RPMI7951 (cell line): ENCODE data around the gene ANKRD30B. TPM values are rescaled to one million over a fixed set of nuclear protein-coding genes. Genes with fewer than 3 reads are reported as not detected.
"Not testable (repeated sequence)": the region's sequence is repeated elsewhere in the genome, so short reads cannot be mapped to it uniquely, and the experiment has no call there.

ENCODE experiments used
- DNase-seq: peaks from one replicate; pipeline ENCODE4 v3.0.0-alpha.2; 2012; ENCODE audit warnings: low read depth
- total RNA-seq: library from RNA; depleted of rRNA; stranded (reverse); fragments of >200 nt; shearing (Covaris generic); gene quantifications from 2 replicates; pipeline ENCODE4 v1.2.3, GENCODE V29; 2014; rRNA removed

Gene ANKRD30B
- total RNA-seq, 1 experiment from 2014 or later = 1.1 TPM

DNA sequence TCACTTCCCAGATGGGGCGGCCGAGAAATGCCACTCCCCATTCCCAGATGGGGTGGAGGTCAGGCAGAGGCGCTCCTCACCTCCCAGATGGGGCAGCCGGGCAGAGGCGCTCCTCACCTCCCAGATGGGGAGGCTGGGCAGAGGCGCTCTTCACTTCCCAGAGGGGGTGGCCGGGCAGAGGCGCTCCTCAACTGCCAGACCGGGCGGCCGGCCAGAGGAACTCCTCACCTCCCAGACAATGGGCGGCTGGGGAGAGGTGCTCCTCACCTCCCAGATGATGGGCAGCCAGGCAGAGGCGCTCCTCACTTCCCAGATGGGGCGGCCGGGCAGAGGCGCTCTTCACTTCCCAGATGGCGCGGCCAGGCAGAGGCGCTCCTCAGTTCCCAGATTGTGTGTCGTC, 108.3 kb downstream of the ANKRD30B start:
- DNase-seq = not testable (repeated sequence)

DNA sequence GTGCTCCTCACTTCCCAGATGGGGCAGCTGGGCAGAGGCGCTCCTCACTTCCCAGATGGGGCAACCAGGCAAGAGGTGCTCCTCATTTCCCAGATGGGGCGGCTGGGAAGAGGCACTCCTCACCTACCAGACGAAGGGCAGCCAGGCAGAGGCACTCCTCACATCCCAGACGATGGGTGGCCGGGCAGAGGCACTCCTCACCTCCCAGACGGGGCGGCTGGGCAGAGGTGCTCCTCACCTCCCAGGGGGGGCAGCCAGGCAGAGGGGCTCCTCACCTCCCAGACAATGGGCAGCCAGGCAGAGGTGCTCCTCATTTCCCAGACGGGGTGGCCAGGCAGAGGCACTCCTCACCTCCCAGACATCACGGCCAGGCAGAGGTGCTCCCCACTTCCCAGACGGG, 110.5 kb downstream of the ANKRD30B start:
- not testable (repeated sequence) for DNase-seq

DNA sequence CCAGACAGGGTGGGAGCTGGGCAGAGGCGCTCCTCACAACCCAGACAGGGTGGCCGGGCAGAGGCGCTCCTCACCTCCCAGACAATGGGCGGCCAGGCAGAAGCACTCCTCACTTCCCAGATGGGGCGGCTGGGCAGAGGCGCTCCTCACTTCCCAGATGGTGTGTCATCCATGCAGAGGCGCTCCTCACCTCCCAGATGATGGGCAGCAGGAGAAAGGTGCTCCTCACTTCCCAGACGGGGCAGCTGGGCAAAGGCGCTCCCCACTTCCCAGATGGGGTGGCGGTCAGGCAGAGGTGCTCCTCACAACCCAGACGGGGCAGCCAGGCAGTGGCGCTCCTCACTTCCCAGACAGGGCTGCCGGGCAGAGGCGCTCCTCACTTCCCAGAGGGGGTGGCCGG, 112.0 kb downstream of the ANKRD30B start:
- not testable (repeated sequence) for DNase-seq

DNA sequence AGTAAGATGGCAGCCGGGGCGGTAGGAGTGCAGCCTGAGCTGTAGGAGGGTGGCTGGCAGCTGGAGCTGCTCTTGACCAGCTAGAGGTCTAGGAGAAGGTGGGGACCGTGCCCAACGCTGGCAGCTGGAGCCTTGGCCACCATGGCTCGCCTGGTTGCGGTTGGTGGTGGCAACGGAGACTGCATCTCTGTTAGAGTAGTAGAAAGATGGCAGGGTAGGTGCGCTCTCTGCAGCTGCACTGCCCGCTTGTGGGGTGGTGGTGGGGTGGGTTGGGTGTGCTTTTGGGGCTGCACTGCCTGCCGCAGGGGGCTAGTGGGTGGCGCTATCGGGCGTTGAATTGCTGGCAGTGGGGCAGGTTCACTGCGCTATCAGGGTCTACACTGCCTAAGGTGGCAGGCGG, 118.5 kb downstream of the ANKRD30B start:
- DNase-seq = not testable (repeated sequence)

DNA sequence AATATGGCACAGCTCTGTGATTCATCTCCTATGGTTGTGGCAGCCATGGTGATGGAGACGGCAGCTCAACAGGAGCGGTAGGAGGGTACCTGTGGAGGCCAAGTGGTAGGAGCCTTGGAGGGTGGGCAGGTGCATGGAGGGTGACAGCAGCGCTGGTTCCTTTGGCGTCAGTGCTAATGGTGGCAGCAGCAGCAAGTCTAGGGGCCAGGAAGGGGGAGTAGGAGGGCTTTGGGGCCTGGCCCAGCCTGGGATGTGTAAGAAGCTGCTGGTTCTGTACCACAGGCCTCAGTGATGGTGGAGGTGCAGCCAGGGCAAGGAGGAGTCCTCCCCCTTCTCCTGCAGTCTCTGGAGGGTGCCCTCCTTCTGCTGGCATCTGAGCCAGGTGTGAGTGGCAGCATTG, 120.0 kb downstream of the ANKRD30B start:
- not testable (repeated sequence) for DNase-seq

DNA sequence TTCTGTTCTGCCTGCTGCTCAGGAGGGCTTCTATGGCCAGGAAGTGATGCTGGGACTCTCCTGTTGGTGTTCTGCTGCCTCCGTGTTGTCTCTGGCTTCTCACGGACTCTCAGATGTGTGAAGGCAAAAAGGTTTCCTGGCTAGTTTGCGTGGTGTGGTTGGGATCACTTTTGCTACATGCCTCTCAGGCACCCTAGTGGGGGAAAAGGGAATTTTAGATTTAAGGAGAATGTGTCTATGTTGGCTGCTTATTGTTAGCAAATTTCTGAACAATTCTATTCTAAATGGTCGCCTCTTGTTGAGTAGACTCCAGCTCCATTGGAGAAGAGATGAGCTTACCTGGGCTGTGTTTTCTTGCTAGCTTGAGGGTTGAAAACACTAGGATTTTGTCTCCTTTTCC, 120.9 kb downstream of the ANKRD30B start:
- DNase-seq = not testable (repeated sequence)

DNA sequence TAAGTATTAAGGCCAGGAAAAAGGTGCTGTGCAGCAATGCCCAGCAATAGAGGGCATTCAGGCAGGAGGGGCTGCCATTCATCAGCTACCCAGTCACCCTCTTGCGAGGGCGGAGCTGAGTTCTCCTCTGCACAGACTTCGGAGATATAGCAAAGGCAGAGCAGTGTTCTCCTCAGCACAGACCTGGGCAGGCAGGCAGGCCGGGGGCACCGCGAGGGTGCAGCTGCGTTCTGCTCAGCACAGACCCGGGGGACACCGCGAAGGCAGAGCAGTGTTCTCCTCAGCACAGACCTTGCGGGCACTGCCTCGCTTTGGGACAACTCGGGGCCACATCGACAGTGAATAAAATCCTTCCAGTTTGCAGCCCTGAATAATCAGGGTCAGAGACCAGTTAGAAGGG, 130.9 kb downstream of the ANKRD30B start:
- DNase-seq = not testable (repeated sequence)

DNA sequence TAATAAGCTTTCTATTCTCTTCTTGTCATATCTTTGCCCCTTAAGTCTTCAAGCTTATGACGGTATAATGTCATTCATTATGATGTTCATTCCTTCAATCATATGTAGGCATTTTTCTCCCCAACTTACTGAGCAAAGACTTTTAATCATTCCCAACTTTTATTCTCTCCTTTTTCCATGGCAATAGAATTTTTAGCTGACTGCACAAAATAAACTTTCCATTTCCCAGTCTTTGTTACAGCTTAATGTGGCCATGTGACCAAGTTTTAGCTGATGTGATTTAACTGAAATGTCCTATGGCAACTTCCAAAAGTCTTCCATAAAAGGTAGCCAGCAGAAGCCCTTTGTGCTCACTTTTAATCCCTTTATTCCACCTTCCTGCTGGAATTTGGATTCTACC, 152.5 kb downstream of the ANKRD30B start:
- no peak for DNase-seq

Other genes starting within 250 kb of the ANKRD30B start
- not detected in 2 replicates for gene POTEC, start 204.6 kb upstream of the ANKRD30B start, total RNA-seq